MM.1S (cell line): ENCODE results near the gene TSPAN5.

ENCODE experiments used
- CTCF ChIP-seq: fragments of 300-600 bp; sonication (generic); IDR thresholded peaks from 2 replicates; pipeline ENCODE4 v1.5.1; 2016; ENCODE audit warnings: antibody characterized with exemption, low read length, mixed read lengths
- EZH2 ChIP-seq: fragments of 300-600 bp; sonication (generic); optimal IDR thresholded peaks from 2 replicates; pipeline ENCODE3; 2017; ENCODE audit warnings: low read depth, mild to moderate bottlenecking, antibody characterized with exemption, low read length, mixed read lengths
- EZH2phosphoT487 ChIP-seq: fragments of 300-600 bp; sonication (generic); IDR thresholded peaks from 2 replicates; pipeline ENCODE4 v1.6.1; 2018; ENCODE audit warnings: antibody characterized with exemption, low read length

GRCh38 chr4:98652996-98653395 lies 5.4 kb downstream of the TSPAN5 start:
- TF ChIP-seq CTCF (no peak), EZH2 (no peak), EZH2phosphoT487 (no peak)
